ENCODE data around the gene PDZD2.

DNA sequence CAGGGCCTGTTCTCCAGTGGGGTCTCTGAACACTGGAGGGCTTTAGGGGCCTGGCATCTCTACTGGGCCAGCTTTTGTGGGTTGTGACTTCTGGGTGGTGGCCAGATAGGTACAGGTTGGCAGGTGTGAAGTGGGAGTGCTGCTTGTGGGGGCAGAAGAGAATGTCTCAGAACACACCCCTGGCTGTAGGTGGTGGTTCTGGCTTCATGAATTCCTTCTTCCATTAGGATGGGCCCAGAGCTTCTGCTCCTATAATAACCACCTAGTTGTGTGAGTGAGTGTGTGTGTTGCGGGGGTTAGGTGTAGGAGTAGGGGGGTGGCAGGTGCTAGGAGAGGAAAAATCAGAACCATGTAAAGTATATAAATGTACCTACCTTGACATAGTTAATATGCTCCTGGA is 1.6 kb downstream of the PDZD2 start:
- TF ChIP-seq, protein P1, sequence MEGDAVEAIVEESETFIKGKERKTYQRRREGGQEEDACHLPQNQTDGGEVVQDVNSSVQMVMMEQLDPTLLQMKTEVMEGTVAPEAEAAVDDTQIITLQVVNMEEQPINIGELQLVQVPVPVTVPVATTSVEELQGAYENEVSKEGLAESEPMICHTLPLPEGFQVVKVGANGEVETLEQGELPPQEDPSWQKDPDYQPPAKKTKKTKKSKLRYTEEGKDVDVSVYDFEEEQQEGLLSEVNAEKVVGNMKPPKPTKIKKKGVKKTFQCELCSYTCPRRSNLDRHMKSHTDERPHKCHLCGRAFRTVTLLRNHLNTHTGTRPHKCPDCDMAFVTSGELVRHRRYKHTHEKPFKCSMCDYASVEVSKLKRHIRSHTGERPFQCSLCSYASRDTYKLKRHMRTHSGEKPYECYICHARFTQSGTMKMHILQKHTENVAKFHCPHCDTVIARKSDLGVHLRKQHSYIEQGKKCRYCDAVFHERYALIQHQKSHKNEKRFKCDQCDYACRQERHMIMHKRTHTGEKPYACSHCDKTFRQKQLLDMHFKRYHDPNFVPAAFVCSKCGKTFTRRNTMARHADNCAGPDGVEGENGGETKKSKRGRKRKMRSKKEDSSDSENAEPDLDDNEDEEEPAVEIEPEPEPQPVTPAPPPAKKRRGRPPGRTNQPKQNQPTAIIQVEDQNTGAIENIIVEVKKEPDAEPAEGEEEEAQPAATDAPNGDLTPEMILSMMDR (IDR thresholded peaks at IDR 0.05; ENCODE audit: extremely low read depth in 1 of 2, insufficient read depth in 1 of 2, low read depth in 1 of 2, low read length in 2 of 2): no peak
- TF ChIP-seq, protein P2, sequence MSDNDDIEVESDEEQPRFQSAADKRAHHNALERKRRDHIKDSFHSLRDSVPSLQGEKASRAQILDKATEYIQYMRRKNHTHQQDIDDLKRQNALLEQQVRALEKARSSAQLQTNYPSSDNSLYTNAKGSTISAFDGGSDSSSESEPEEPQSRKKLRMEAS (IDR thresholded peaks at IDR 0.05; ENCODE audit: insufficient read depth, insufficient read length): no peak
- no peak for TF ChIP-seq POLR2AphosphoS5 (IDR thresholded peaks at IDR 0.05; ENCODE audit: insufficient read depth, low read depth, low read length)

All from endothelial cell of umbilical vein (primary cell).